HepG2 (cell line): Measurements from ENCODE around the gene CASS4. TPM values are rescaled to one million over a fixed set of nuclear protein-coding genes. Genes with fewer than 3 reads are reported as not detected.

ENCODE experiments used
- ATAC-seq: fragments of 200-7000 bp; cut with Tn5 transposase; 3 replicates; pipeline ENCODE4 v1.9.1; 2020; ENCODE audit warnings: mild to moderate bottlenecking, moderate library complexity
- BruUV-seq: library from RNA; stranded (reverse); fragments of 400-500 nt; replicated peaks from 2 replicates; lab custom pipeline; 2021; lab: Mats Ljungman, UMichigan
- CTCF ChIA-PET: fragments of 300-600 bp; formaldehyde crosslinking; extraction: SDS; loops from one replicate; lab custom pipeline; 2021; ENCODE audit warnings: low total read pairs, inconsistent platforms, low intra/inter-chr PET ratio; lab: Yijun Ruan, JAX
- POLR2A ChIA-PET: fragments of 350-600 bp; sonication (Branson Sonifier 250); formaldehyde crosslinking; loops from one replicate; lab custom pipeline; 2020; ENCODE audit warnings: antibody characterized with exemption, inconsistent platforms; lab: Yijun Ruan, JAX
- DNase-seq: peaks from one replicate; pipeline ENCODE4 v3.0.0-alpha.2; 2015; ENCODE audit warnings: low spot score
- FAIRE-seq: peaks from 3 replicates; lab custom pipeline; 2011; peaks lifted over from hg19 to GRCh38; lab: Jason Lieb, UNC
- H2AFZ ChIP-seq: one replicate; pipeline ENCODE4 v1.6.1; 2011; ENCODE audit warnings: low read length, inconsistent platforms
- H3K27ac ChIP-seq: fragments of 300-600 bp; 3 replicates; pipeline ENCODE4 v1.8.0; 2011; ENCODE audit warnings: mixed run types, mild to moderate bottlenecking, mixed read lengths, low read length, inconsistent platforms; ENCODE audit not compliant: insufficient read depth; ENCODE audit errors: extremely low read length
- H3K27me3 ChIP-seq, 2 experiments: fragments of 200-600 bp in 1 of 2; 2 replicates in 1 of 2; 3 replicates in 1 of 2; pipeline versions ENCODE4 v1.6.0 to v1.8.0; 2011; ENCODE audit warnings: low read length in 2 of 2, mild to moderate bottlenecking in 2 of 2, moderate library complexity in 2 of 2, inconsistent platforms in 1 of 2; ENCODE audit not compliant: insufficient read depth in 2 of 2, control insufficient read depth in 1 of 2
- H3K36me3 ChIP-seq, 2 experiments: fragments of 200-600 bp in 1 of 2; replicated peaks in 1 of 2; 2 replicates in 1 of 2; 3 replicates in 1 of 2; pipeline versions ENCODE4 v1.5.1 to v1.8.0; 2011; ENCODE audit warnings: low read length in 2 of 2, inconsistent platforms in 1 of 2; ENCODE audit not compliant: insufficient read depth in 2 of 2, control insufficient read depth in 1 of 2
- H3K4me1 ChIP-seq: 2 replicates; pipeline ENCODE4 v1.5.1; 2012; ENCODE audit warnings: low read length, inconsistent platforms; ENCODE audit not compliant: insufficient read depth
- H3K4me2 ChIP-seq: 2 replicates; pipeline ENCODE4 v1.6.0; 2011; ENCODE audit warnings: low read depth, low read length, inconsistent platforms
- H3K4me3 ChIP-seq, 3 experiments: fragments of 200-600 bp in 1 of 3; sonication (generic), shearing (Covaris generic) in 1 of 3; replicated peaks in 1 of 3; 2 replicates each; pipeline ENCODE4 v1.5.1; 2011 to 2016; ENCODE audit warnings: low read length in 3 of 3, inconsistent platforms in 2 of 3, low read depth in 2 of 3, mild to moderate bottlenecking in 2 of 3, control low read depth in 1 of 3, mixed read lengths in 1 of 3; ENCODE audit not compliant: insufficient read depth in 1 of 3
- H3K79me2 ChIP-seq: one replicate; pipeline ENCODE4 v1.6.1; 2011; ENCODE audit warnings: low read length, inconsistent platforms; ENCODE audit not compliant: insufficient read depth
- H3K9ac ChIP-seq: 2 replicates; pipeline ENCODE4 v1.6.0; 2011; ENCODE audit warnings: mild to moderate bottlenecking, low read depth, low read length, inconsistent platforms; ENCODE audit not compliant: insufficient read depth
- H3K9me3 ChIP-seq: 2 replicates; pipeline ENCODE4 v1.5.1; 2012; ENCODE audit warnings: mild to moderate bottlenecking, low read length
- H4K20me1 ChIP-seq: 2 replicates; pipeline ENCODE4 v1.6.0; 2011; ENCODE audit warnings: inconsistent platforms, mild to moderate bottlenecking, low read length, moderate library complexity; ENCODE audit not compliant: insufficient read depth
- AHDC1 ChIP-seq: sonication (generic); formaldehyde crosslinking; IDR thresholded peaks from 2 replicates; pipeline ENCODE4 v1.5.1; 2020; ENCODE audit warnings: mild to moderate bottlenecking, missing genetic modification reagents, borderline replicate concordance
- ATRX ChIP-seq: sonication (generic); formaldehyde crosslinking; IDR thresholded peaks from 2 replicates; pipeline ENCODE4 v1.4.0; 2020; ENCODE audit warnings: missing genetic modification reagents, borderline replicate concordance
- MLXIP ChIP-seq: sonication (generic); formaldehyde crosslinking; IDR thresholded peaks from 2 replicates; pipeline ENCODE4 v1.9.0; 2021; ENCODE audit warnings: missing genetic modification reagents, borderline replicate concordance
- MYNN ChIP-seq: sonication (generic); formaldehyde crosslinking; IDR thresholded peaks from 2 replicates; pipeline ENCODE4 v1.4.0; 2020; ENCODE audit warnings: mild to moderate bottlenecking, low read depth, missing genetic modification reagents
- ZNF337 ChIP-seq: sonication (generic); formaldehyde crosslinking; IDR thresholded peaks from 2 replicates; pipeline ENCODE4 v1.5.1; 2020; ENCODE audit warnings: missing genetic modification reagents, low read depth, mild to moderate bottlenecking, borderline replicate concordance
- WGBS: methylation state at CpG from one replicate; pipeline ENCODE4 v1.1.6; 2017; ENCODE audit warnings: low lambda C conversion rate; 5-methylcytosine and 5-hydroxymethylcytosine counted together
- in situ Hi-C: cut with HindIII; loops from 2 replicates; pipeline ENCODE4 v1.10.0; 2017; ENCODE audit warnings: low pct_unique_long_range_greater_than_20kb; ENCODE audit not compliant: extremely low pct_ligation_motif_present
- intact Hi-C: fragments of 100-400 bp; cut with micrococcal nuclease; formaldehyde crosslinking; loops from one replicate; pipeline ENCODE4 v1.10.0; 2022; ENCODE audit not compliant: unreplicated experiment
- polyA plus RNA-seq, 8 experiments: library from polyadenylated mRNA; depleted of rRNA in 3 of 8; stranded (reverse) in 7 of 8; unstranded in 1 of 8; fragments of >200 nt; fragmentation: Illumina TruSeq in 4 of 8; extraction: Trizol in 4 of 8; gene quantifications; 2 replicates each; pipeline versions ENCODE4 v1.2.1 to v1.2.3, GENCODE V29; 2011 to 2016; ENCODE audit warnings: low read depth in 4 of 8, missing spikeins in 1 of 8, mixed read lengths in 1 of 8; ENCODE audit not compliant: insufficient read depth in 1 of 8
- total RNA-seq, 5 experiments: library from RNA; depleted of rRNA; stranded (reverse); fragments of >200 nt; fragmentation: Illumina TruSeq; extraction: Trizol; gene quantifications; 2 replicates each; pipeline ENCODE4 v1.2.3, GENCODE V29; 2016; ENCODE audit warnings: low read depth in 1 of 5

Gene CASS4
- total and polyA plus RNA-seq, 2 of the 13 experiments (the other 11 are each of a cell fraction or from before 2014, with no cell fraction given) = 0.17 to 0.49 TPM

DNA sequence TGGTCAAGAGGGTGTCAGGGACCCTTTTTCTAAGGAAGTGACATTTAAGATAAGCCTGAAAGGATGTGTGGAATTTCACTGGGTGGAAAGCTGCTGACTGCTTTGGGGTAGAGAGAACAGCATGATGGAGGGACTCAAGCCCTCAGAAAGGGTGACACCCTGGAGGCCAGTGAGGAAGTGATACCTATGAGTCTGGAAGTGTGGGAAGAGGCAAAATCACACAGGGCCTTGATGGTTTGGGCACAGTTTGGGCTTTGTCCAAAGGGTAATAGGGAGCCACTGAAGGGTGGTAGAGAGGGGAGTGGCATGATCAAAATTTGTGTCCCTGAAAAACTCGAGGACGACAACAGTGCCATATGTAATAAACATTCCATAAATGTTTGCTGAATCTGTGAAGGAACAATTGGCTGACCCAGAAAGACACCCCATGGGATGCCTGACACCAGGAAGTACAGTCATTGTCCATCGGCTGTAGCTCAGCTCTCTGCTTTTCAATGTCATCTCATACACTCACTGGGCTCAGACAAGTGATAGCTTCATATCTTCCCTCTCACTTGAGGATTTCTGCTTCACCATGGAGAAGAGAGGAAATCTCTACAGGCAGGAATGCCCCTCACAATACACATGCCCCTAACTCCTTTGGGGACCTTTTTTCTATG is 21.3 kb downstream of the CASS4 start:
- H3K4me2 ChIP-seq = no peak overlapping the region
- no peak overlapping the region for H2AFZ ChIP-seq
- H3K4me1 ChIP-seq = no peaks in the 10 kb centered on the region
- no peak overlapping the region for H3K9ac ChIP-seq
- no peak overlapping the region for H3K27ac ChIP-seq
- H4K20me1 ChIP-seq = no peaks in the 10 kb centered on the region
- ATAC-seq = no peak
- ChIA-PET CTCF (no interaction called here), POLR2A (no interaction called here)
- no peak for TF ChIP-seq ATRX
- no peak for TF ChIP-seq AHDC1 (CRISPR knock-in tag)
- no peak for TF ChIP-seq MYNN (CRISPR knock-in tag)
- no peak for TF ChIP-seq ZNF337 (CRISPR knock-in tag)
- no peak for TF ChIP-seq MLXIP
- DNase-seq = no peak
- H3K9me3 ChIP-seq = no peaks in the 10 kb centered on the region
- in situ Hi-C loops (no loop called here), intact Hi-C loops (no loop called here)
- FAIRE-seq = no peak
- H3K27me3 ChIP-seq = no peaks in the 10 kb centered on the region
- no peaks in the 10 kb centered on the region for H3K79me2 ChIP-seq
- no TSS peak for BruUV-seq
- H3K4me3 ChIP-seq = no peak overlapping the region
- whole genome bisulfite sequencing = 39% methylated on average over 3 of the region's 3 CpGs
- H3K36me3 ChIP-seq = no peaks in the 10 kb centered on the region
